OCI-LY3 (cell line): Measurements from ENCODE around the gene MAN1A1.

Source experiments
- H2AFZ ChIP-seq: fragments of 200-600, 300-600 bp; shearing (Covaris generic); 2 replicates; pipeline ENCODE4 v1.6.0; 2014; ENCODE audit warnings: antibody characterized with exemption, low read depth, low read length
- H3K27ac ChIP-seq: fragments of 200-600, 300-600 bp; sonication (generic); 2 replicates; pipeline ENCODE4 v1.5.1; 2014; ENCODE audit warnings: mild to moderate bottlenecking, low read length, moderate library complexity, mixed read lengths
- H3K27me3 ChIP-seq: fragments of 200-600, 300-600 bp; sonication (generic); 2 replicates; pipeline ENCODE4 v1.6.1; 2014; ENCODE audit warnings: low read depth, low read length, mixed read lengths
- H3K36me3 ChIP-seq: fragments of 200-600, 300-600 bp; sonication (generic); replicated peaks from 2 replicates; pipeline ENCODE3; 2014; ENCODE audit warnings: low read depth, low read length, mixed read lengths
- H3K4me1 ChIP-seq: fragments of 300-600, 200-600 bp; sonication (generic); 2 replicates; pipeline ENCODE4 v1.6.1; 2014; ENCODE audit warnings: low read length, mixed read lengths
- H3K4me2 ChIP-seq: fragments of 200-600, 300-600 bp; sonication (generic); 2 replicates; pipeline ENCODE4 v1.6.1; 2014; ENCODE audit warnings: low read length, mixed read lengths
- H3K4me3 ChIP-seq: fragments of 300-600, 200-600 bp; sonication (generic); 2 replicates; pipeline ENCODE4 v1.5.1; 2014; ENCODE audit warnings: antibody characterized with exemption, mild to moderate bottlenecking, low read length, moderate library complexity
- H3K79me2 ChIP-seq: fragments of 300-600, 200-600 bp; shearing (Covaris generic); 2 replicates; pipeline ENCODE4 v1.6.1; 2014; ENCODE audit warnings: mild to moderate bottlenecking, low read length, mixed read lengths
- H3K9ac ChIP-seq: fragments of 300-600, 200-600 bp; shearing (Covaris generic); 2 replicates; pipeline ENCODE4 v1.6.0; 2014; ENCODE audit warnings: mild to moderate bottlenecking, low read length, moderate library complexity
- H3K9me3 ChIP-seq: fragments of 200-600, 300-600 bp; shearing (Covaris generic); 2 replicates; pipeline ENCODE4 v1.6.1; 2014; ENCODE audit warnings: low read length, mixed read lengths; ENCODE audit not compliant: insufficient read depth
- H4K20me1 ChIP-seq: fragments of 200-600, 300-600 bp; sonication (generic); 2 replicates; pipeline ENCODE4 v1.6.1; 2016; ENCODE audit warnings: low read length, mixed read lengths; ENCODE audit not compliant: insufficient read depth
- EZH2phosphoT487 ChIP-seq: fragments of 200-600 bp; shearing (Covaris generic); IDR thresholded peaks from 2 replicates; pipeline ENCODE4 v1.6.1; 2018; ENCODE audit warnings: antibody characterized with exemption, mixed run types, low read depth
- TF ChIP-seq, protein P1 (sequence below): fragments of 200-600, 300-600 bp; sonication (generic); IDR thresholded peaks from 2 replicates; pipeline ENCODE4 v1.5.1; 2014; ENCODE audit warnings: antibody characterized with exemption, low read length, low read depth

MAN1A1 gene

DNA sequence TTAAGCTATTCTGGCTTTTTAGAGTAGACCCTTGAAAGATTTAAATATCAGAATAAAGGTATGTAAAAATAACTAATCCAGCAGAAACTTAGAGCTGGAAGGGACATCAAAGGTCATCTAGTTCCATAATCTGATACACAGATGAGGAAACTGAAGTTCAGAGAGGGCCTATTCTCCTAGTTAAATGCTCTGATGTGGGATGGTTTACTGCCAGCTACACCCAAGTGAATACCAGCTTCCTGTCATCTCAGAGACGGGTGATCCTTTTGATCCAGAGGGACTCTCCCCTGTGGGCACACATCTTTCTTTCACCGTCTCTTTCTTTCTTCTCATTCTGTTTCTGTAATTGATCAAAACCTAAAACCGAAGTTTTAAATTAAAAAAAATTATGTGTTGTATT is 94.1 kb downstream of the MAN1A1 start:
- no peaks in the 10 kb centered on the region for H3K27me3 ChIP-seq
- H3K27ac ChIP-seq = no peak overlapping the region
- H3K4me2 ChIP-seq = no peak overlapping the region
- no peak for TF ChIP-seq EZH2phosphoT487
- TF ChIP-seq, protein P1, sequence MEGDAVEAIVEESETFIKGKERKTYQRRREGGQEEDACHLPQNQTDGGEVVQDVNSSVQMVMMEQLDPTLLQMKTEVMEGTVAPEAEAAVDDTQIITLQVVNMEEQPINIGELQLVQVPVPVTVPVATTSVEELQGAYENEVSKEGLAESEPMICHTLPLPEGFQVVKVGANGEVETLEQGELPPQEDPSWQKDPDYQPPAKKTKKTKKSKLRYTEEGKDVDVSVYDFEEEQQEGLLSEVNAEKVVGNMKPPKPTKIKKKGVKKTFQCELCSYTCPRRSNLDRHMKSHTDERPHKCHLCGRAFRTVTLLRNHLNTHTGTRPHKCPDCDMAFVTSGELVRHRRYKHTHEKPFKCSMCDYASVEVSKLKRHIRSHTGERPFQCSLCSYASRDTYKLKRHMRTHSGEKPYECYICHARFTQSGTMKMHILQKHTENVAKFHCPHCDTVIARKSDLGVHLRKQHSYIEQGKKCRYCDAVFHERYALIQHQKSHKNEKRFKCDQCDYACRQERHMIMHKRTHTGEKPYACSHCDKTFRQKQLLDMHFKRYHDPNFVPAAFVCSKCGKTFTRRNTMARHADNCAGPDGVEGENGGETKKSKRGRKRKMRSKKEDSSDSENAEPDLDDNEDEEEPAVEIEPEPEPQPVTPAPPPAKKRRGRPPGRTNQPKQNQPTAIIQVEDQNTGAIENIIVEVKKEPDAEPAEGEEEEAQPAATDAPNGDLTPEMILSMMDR = no peak
- H3K9ac ChIP-seq = no peak overlapping the region
- H4K20me1 ChIP-seq = no peaks in the 10 kb centered on the region
- H3K4me3 ChIP-seq = no peak overlapping the region
- H3K36me3 ChIP-seq = no peaks in the 10 kb centered on the region
- no peaks in the 10 kb centered on the region for H3K4me1 ChIP-seq
- H3K79me2 ChIP-seq = no peaks in the 10 kb centered on the region
- no peak overlapping the region for H2AFZ ChIP-seq
- no peaks in the 10 kb centered on the region for H3K9me3 ChIP-seq

DNA sequence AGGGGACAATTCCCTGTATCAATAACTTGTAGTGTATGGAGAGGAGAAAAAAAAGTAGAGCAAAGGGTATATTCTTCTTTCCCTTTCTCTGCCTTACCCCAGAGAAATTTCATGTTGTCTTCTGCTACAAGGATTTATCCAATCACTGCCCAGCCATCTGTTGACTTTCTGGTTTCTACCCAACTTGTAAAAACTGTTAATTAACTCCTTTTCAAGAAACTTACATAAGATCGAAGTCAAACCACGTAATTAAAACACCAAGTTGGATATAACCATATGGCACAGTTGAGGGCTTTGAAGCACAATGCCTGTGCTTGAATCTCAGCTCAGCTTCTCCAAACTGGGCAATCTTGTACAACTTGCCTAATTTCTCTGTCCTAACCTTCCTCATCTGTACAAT is 99.5 kb downstream of the MAN1A1 start:
- Histone ChIP-seq H3K36me3 (no peaks in the 10 kb centered on the region), H3K27ac (no peak overlapping the region), H4K20me1 (no peaks in the 10 kb centered on the region), H3K4me1 (no peaks in the 10 kb centered on the region), H2AFZ (no peak overlapping the region), H3K4me3 (no peak overlapping the region), H3K4me2 (no peak overlapping the region), H3K27me3 (no peaks in the 10 kb centered on the region), H3K9ac (no peak overlapping the region), H3K9me3 (no peaks in the 10 kb centered on the region), H3K79me2 (no peaks in the 10 kb centered on the region)
- TF ChIP-seq, protein P1 = no peak
- no peak for TF ChIP-seq EZH2phosphoT487

DNA sequence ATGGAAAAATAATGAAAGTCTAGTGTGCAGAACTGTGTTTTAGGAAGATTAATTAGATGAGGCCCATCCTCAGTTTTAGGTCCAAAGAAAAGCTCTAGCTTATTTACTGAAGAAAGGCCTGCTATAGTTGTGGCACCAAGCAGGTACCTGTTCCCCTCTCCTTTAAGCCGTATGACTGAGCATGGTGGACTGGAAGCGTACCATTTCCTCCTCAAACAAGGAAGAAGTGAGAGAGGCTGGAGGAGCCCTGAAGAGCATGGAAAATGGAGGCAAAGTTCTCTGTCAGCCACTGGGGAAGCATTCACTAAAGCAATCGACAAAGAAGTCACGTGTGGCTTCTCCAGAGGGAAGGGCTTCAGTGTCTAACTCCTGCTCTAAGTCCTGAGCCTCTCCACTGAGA is 100.2 kb downstream of the MAN1A1 start:
- H4K20me1 ChIP-seq = no peaks in the 10 kb centered on the region
- no peak overlapping the region for H3K9ac ChIP-seq
- no peak overlapping the region for H3K27ac ChIP-seq
- no peaks in the 10 kb centered on the region for H3K36me3 ChIP-seq
- H3K9me3 ChIP-seq = no peaks in the 10 kb centered on the region
- no peak overlapping the region for H3K4me2 ChIP-seq
- no peak for TF ChIP-seq EZH2phosphoT487
- TF ChIP-seq, protein P1 = no peak
- no peaks in the 10 kb centered on the region for H3K27me3 ChIP-seq
- no peak overlapping the region for H3K4me3 ChIP-seq
- no peak overlapping the region for H2AFZ ChIP-seq
- no peaks in the 10 kb centered on the region for H3K4me1 ChIP-seq
- H3K79me2 ChIP-seq = no peaks in the 10 kb centered on the region

DNA sequence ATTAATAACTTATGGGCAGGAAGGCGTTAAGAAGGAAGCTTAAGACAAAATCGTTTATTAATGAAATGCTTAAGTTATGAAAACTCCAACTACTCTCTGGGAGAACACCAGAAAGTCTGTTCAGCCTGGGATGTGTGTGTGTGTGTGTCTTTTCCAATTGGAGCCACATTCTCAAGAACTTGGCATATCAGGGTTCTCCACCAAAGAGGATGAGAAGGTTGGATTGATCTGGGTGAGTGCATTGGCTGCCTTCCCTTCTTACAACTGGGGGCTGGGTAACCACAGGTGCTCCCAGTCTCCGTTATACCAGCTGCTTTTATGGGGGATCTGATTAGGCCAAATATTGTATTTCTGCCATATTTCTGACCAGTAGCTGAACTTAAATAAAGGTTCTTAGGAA is 102.1 kb downstream of the MAN1A1 start:
- Histone ChIP-seq H3K79me2 (no peaks in the 10 kb centered on the region), H4K20me1 (no peaks in the 10 kb centered on the region), H3K9ac (no peak overlapping the region), H3K4me2 (no peak overlapping the region), H3K4me3 (no peak overlapping the region), H3K9me3 (no peaks in the 10 kb centered on the region), H2AFZ (no peak overlapping the region), H3K36me3 (no peaks in the 10 kb centered on the region), H3K27ac (no peak overlapping the region), H3K4me1 (no peaks in the 10 kb centered on the region), H3K27me3 (no peaks in the 10 kb centered on the region)
- TF ChIP-seq, protein P1 = no peak
- no peak for TF ChIP-seq EZH2phosphoT487
